ENCODE results near the gene ROR1.

GRCh38 chr1:63747445-63747844 is 26.4 kb upstream of the ROR1 start:
- no peak for TF ChIP-seq POLR2A (IDR thresholded peaks at IDR 0.05; ENCODE audit: extremely low read depth, insufficient read length)
- no peak for TF ChIP-seq CTCF (IDR thresholded peaks at IDR 0.05; ENCODE audit: low read depth, low read length)
